Thymus (tissue), 11 donors: ENCODE results near the gene PRKAR1A. TPM values are rescaled to one million over a fixed set of nuclear protein-coding genes. Genes with fewer than 3 reads are reported as not detected.

Source experiments
- DNase-seq, 9 donors: peaks; one replicate each; pipeline ENCODE4 v3.0.0-alpha.2; 2013; ENCODE audit warnings: low spot score in 9 of 9, low read depth in 6 of 9, missing footprints in 1 of 9
- H3K27ac ChIP-seq, 2 donors: one replicate each; pipeline ENCODE4 v1.5.1; 2013; ENCODE audit warnings: control low read depth in 1 of 2, low read depth in 1 of 2, low read length in 1 of 2, mild to moderate bottlenecking in 1 of 2, moderate library complexity in 1 of 2
- H3K27me3 ChIP-seq, 2 donors: one replicate each; pipeline ENCODE4 v1.5.1; 2013; ENCODE audit warnings: low read length in 1 of 2; ENCODE audit not compliant: control insufficient read depth in 2 of 2, insufficient read depth in 1 of 2
- H3K36me3 ChIP-seq, 2 donors: one replicate each; pipeline ENCODE4 v1.5.1; 2013; ENCODE audit warnings: low read length in 1 of 2, mild to moderate bottlenecking in 1 of 2, moderate library complexity in 1 of 2; ENCODE audit not compliant: control insufficient read depth in 2 of 2, insufficient read depth in 2 of 2
- H3K4me1 ChIP-seq, 2 donors: one replicate each; pipeline ENCODE4 v1.5.1; 2013; ENCODE audit warnings: low read length in 2 of 2; ENCODE audit not compliant: control insufficient read depth in 2 of 2, insufficient read depth in 2 of 2
- H3K4me3 ChIP-seq, 2 donors: one replicate each; pipeline ENCODE4 v1.5.1; 2013; ENCODE audit warnings: low read length in 2 of 2, control low read depth in 1 of 2, mild to moderate bottlenecking in 1 of 2
- H3K9me3 ChIP-seq, 2 donors: one replicate each; pipeline ENCODE4 v1.5.1; 2013; ENCODE audit warnings: low read length in 1 of 2, mild to moderate bottlenecking in 1 of 2; ENCODE audit not compliant: control insufficient read depth in 2 of 2, insufficient read depth in 1 of 2
- WGBS: extraction: QIAGEN DNeasy Blood & Tissue Kit; methylation state at CpG from one replicate; pipeline ENCODE4 v1.1.7; 2013; 5-methylcytosine and 5-hydroxymethylcytosine counted together
- polyA plus RNA-seq: library from polyadenylated mRNA; stranded (reverse); fragments of 200-250 nt; gene quantifications from one replicate; pipeline ENCODE4 v1.2.3, GENCODE V29; 2013
- total RNA-seq: library from RNA; stranded (reverse); fragments of 120-200 nt; gene quantifications from one replicate; pipeline ENCODE4 v1.2.4, GENCODE V29; 2013
- donor health status: healthy.

The PRKAR1A gene
- total and polyA plus RNA-seq, 2 donors: 140 to 144 TPM

DNA sequence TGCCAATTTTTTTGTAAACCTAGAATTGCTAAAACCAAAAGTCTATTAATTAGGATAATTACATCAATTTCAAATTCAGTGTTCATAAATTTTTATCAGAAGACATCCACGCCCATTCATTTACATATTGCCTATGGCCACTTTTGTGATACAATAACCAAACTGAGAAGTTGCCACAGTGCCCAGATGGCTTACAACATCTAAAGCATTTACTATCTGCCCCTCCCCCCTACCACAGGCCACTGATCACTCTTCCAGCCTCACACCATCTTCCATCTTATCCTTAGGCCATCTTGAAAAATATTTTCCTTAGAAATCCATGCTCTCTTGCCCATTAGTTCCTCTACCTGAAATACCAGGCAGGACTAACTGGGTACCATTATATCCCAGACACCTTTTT, 6.3 kb upstream of the PRKAR1A start:
- no peak for DNase-seq
- H3K27me3 ChIP-seq: no peaks in the 10 kb centered on the region
- no peaks in the 10 kb centered on the region for H3K9me3 ChIP-seq
- H3K27ac ChIP-seq: no peak overlapping the region
- H3K36me3 ChIP-seq: no peaks in the 10 kb centered on the region
- peaks cover 0 to 5% of the 10 kb centered on the region in 2 donors for H3K4me1 ChIP-seq
- 99% methylated on average over 1 of the region's 1 CpG for WGBS
- H3K4me3 ChIP-seq: no peak overlapping the region

DNA sequence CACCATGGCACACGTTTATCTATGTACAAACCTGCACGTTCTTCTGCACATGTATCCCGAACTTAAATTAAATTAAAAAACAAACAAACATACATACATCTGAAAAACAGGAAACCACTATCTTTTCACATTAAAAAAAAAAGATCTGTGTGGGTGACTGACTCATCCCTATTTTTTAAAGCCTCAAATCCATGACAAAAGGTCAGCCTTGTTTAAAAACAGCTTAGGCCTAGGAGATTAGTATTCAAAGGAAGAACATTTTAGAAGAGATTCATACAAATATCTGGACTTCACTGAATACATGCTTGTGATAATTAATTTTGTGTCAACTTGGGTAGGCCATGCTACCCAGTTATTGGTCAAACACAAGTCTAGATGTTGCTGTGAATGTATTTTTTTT, 4.7 kb upstream of the PRKAR1A start:
- Histone ChIP-seq H3K4me3 (no peak overlapping the region), H3K27ac (no peak overlapping the region), H3K36me3 (no peaks in the 10 kb centered on the region), H3K4me1 (peaks cover 4 to 9% of the 10 kb centered on the region in 2 donors), H3K27me3 (no peaks in the 10 kb centered on the region), H3K9me3 (no peaks in the 10 kb centered on the region)
- DNase-seq: no peak
- 95% methylated on average over 3 of the region's 3 CpGs for whole genome bisulfite sequencing

DNA sequence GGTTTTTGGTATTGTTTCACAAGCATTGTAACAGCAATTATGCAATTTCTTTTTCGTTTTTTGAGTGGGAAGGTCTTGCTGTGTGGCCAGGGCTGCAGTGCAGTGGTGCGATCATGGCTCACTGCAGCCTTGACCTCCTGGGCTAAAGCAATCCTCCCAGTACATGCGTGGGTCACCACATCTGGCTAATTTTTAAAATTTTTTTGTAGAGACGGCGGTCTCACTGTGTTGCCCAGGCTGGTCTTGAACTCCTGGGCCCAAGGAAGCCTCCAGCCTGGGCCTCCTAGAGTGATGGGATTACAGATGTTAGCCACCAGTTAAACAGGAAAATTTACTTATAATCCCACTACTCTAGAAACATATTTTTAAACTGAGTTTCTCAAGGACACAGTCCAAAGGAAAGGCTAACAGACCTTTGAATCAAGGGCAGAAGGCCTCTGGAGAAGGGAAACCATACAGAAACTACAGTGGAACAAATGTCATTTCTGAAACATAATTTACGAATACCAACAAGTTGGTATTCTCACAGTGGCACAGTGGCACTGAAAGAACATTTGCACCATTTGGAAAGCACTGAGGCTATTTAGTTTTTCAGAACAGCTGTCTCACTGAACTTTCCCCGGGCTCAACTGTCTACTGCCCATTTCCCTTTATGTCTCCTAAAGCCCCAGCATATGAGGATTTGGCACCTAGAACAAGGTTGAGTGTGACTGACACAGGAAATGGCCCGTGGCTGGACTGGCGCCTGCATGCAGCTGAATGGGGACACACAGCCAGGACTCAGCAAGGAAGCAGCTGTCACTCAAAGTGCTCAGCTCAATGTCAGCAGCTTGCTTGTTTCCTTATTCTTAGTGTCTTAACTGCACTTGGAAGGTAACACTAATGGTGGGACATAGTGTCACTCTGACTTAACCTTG, 2.8 kb upstream of the PRKAR1A start:
- Histone ChIP-seq H3K36me3 (no peaks in the 10 kb centered on the region), H3K27ac (peak overlapping the region; percentile 10 to 36), H3K4me3 (no peak overlapping the region), H3K4me1 (peaks cover 4 to 9% of the 10 kb centered on the region in 2 donors), H3K27me3 (no peaks in the 10 kb centered on the region), H3K9me3 (no peaks in the 10 kb centered on the region)
- peak in 2 of 9 donors; percentile 37 to 52 for DNase-seq
- WGBS: 72% methylated on average over 9 of the region's 9 CpGs

DNA sequence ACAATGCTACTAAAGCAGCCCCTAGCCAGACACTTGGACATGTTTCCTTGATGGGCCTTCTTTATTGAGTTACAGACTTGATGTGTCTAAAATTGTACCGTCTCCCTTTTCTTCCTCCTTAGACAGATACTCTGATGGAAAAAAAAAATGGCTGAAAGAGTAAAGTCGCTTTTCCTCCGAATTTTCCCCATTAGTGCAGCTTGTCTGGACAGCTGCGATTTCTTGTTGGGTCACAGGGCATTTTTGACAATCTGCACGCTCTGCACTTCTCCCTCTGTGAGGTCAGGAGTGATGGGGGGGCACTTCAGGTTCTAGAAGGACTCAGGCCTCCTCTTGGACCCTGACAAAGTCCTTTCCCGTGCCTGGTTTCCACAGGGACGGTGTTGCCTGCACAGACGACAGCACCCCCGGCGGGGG, 968 bp upstream of the PRKAR1A start:
- peaks cover 4 to 9% of the 10 kb centered on the region in 2 donors for H3K4me1 ChIP-seq
- H3K27ac ChIP-seq: peak overlapping the region; percentile 62 to 96
- 21% methylated on average over 10 of the region's 10 CpGs for WGBS
- H3K36me3 ChIP-seq: peaks cover 7 to 8% of the 10 kb centered on the region in 2 donors
- no peaks in the 10 kb centered on the region for H3K9me3 ChIP-seq
- H3K27me3 ChIP-seq: no peaks in the 10 kb centered on the region
- peak overlapping the region; percentile 62 to 95 for H3K4me3 ChIP-seq
- no peak for DNase-seq

DNA sequence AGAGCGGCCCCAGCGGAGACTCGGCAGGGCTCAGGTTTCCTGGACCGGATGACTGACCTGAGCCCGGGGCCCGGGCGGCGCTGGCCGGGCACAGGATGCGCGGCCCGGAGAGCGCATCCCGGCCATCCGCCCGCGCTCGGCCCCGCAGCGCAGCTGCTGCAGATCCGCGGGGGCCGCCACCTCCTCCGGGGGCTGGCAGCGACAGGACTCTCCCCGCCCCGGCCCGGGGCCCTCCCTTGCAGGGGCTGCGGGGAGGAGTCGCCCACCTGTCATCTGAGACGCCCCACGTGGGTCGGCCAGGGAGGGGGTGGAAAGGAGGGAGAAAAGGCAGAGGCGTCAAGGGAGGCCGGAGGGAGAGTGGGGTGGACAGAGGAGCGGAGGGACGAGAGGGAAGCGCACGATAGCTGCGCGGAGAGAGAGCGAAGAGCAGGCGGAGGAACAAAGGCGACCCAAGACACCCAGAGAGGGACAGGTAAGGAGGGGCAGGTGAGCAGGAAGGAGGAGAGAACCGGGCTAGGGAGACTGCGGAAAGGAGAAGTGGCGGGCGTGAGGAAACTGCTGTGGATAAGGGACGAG, 471 bp upstream of the PRKAR1A start:
- WGBS: under 1% methylated on average over 49 of the region's 49 CpGs
- H3K4me3 ChIP-seq: peak overlapping the region; percentile 62 to 95
- DNase-seq: peak in 5 of 9 donors; percentile 47 to 86 (median 76)
- H3K36me3 ChIP-seq: peaks cover 7 to 8% of the 10 kb centered on the region in 2 donors
- H3K4me1 ChIP-seq: peaks cover 4 to 9% of the 10 kb centered on the region in 2 donors
- H3K27me3 ChIP-seq: no peaks in the 10 kb centered on the region
- peak overlapping the region; percentile 83 to 96 for H3K27ac ChIP-seq
- no peaks in the 10 kb centered on the region for H3K9me3 ChIP-seq

DNA sequence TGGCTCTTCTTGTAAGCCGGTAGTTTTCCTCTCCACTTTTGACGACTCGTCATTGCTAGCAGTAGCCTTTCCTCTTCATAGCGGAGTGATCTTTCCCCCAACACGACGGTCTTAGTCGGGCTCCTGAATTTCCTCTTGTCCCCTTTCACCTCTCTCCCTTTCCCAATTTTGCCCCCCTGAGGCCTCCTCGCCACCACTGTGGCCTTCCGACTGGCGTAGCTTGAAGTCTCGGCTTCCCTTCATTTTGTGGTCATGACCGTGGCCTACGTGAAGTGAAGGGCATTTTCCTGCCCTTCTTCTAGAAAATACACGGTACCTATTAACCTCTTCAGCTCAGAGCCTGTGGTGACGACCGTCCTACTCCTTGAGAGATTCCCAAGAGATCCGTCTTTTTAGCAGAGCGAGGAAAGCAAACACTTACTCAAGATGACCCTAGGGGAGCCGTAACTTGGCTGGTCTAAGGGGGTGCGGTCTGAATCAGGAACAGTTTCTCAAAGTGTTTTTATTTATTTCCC, 787 bp downstream of the PRKAR1A start:
- DNase-seq: peak in 3 of 9 donors; percentile 30 to 62 (median 31)
- peak overlapping the region; percentile 79 to 96 for H3K27ac ChIP-seq
- H3K4me3 ChIP-seq: peak overlapping the region; percentile 62 to 95
- peaks cover 16 to 18% of the 10 kb centered on the region in 2 donors for H3K36me3 ChIP-seq
- WGBS: 1% methylated on average over 20 of the region's 20 CpGs
- H3K27me3 ChIP-seq: no peaks in the 10 kb centered on the region
- H3K4me1 ChIP-seq: peaks cover 4 to 9% of the 10 kb centered on the region in 2 donors
- H3K9me3 ChIP-seq: no peaks in the 10 kb centered on the region

DNA sequence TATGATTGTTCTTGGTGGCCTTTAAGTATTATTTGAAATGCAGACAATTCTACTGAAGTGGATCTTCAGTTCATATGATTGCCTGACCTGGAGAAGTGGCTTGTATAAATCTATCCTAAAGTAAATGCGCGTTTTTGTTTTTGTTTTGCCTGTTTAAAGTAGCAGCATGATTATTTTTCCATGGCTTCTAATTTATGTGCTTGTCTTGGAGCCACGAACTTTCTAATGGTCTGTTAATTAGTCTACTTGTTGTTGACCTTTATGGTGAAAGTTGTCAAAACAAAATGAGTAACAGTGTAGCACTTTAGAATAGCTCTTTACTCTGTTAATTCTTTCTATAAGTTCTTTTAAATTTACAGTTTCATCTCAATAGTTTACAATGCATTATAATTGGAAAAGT, 1.7 kb downstream of the PRKAR1A start:
- Histone ChIP-seq H3K27me3 (no peaks in the 10 kb centered on the region), H3K4me3 (peak overlapping the region; percentile 62 to 95)
- DNase-seq: no peak

DNA sequence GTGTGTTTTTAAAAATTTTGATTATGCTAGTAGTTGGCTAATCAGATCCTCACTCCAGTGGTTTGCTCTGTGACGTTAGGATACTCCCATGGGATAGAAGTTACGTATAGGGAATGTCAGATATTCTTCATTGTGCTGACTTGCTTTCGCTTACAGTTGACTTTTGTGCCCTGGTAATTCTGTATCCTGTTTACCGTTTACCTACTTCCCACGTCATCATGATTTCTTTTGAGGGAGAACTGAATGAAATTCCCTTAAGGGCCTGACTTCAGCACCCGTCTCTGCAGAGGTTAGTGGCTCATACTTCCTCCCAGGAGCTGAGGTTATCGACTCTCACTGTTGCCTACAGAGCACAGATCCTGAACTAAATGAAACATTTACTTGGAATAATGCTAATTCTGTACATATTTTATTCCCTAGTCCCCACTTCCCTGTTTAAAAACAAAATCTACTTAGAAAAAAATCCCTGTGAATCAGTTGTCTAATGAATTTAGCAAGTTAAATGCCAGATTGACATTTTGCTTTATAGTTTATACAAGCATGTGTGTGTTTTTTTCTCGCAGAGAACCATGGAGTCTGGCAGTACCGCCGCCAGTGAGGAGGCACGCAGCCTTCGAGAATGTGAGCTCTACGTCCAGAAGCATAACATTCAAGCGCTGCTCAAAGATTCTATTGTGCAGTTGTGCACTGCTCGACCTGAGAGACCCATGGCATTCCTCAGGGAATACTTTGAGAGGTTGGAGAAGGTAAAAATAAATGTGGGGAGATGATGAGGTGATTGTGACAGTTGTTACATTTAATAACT, 2.8 kb downstream of the PRKAR1A start:
- Histone ChIP-seq H3K27me3 (no peaks in the 10 kb centered on the region), H3K4me3 (no peak overlapping the region), H3K36me3 (peaks cover 28 to 31% of the 10 kb centered on the region in 2 donors), H3K27ac (peak overlapping the region in 1 of 2 donors; percentile 42), H3K4me1 (peaks cover 4 to 5% of the 10 kb centered on the region in 2 donors), H3K9me3 (no peaks in the 10 kb centered on the region)
- WGBS: 85% methylated on average over 15 of the region's 15 CpGs
- no peak for DNase-seq

More for the DNA sequence above, 1.7 kb downstream of the PRKAR1A start:
- no peak overlapping the region for H3K27ac ChIP-seq
- no peaks in the 10 kb centered on the region for H3K9me3 ChIP-seq
- peaks cover 4 to 9% of the 10 kb centered on the region in 2 donors for H3K4me1 ChIP-seq
- WGBS: 61% methylated on average over 3 of the region's 3 CpGs
- peaks cover 23 to 26% of the 10 kb centered on the region in 2 donors for H3K36me3 ChIP-seq
